GM18505 (cell line): ENCODE measurements around the gene IL2RA.
"Not testable (repeated sequence)": the region's sequence is repeated elsewhere in the genome, so short reads cannot be mapped to it uniquely, and the experiment has no call there.

ENCODE experiments used
- ATAC-seq: cut with Tn5 transposase; IDR thresholded peaks from one replicate; pipeline ENCODE4 v1.9.1; 2021; ENCODE audit not compliant: unreplicated experiment
- POLR2A ChIP-seq: IDR thresholded peaks from 4 replicates; pipeline ENCODE4 v1.6.1; 2011; ENCODE audit warnings: borderline replicate concordance; ENCODE audit not compliant: insufficient read depth, insufficient read length; ENCODE audit errors: extremely low read depth

The IL2RA gene

GRCh38 chr10:6072215-6072934 lies 10.2 kb upstream of the IL2RA start:
- peak; percentile 32 for ATAC-seq
- TF ChIP-seq POLR2A: no peak

DNA sequence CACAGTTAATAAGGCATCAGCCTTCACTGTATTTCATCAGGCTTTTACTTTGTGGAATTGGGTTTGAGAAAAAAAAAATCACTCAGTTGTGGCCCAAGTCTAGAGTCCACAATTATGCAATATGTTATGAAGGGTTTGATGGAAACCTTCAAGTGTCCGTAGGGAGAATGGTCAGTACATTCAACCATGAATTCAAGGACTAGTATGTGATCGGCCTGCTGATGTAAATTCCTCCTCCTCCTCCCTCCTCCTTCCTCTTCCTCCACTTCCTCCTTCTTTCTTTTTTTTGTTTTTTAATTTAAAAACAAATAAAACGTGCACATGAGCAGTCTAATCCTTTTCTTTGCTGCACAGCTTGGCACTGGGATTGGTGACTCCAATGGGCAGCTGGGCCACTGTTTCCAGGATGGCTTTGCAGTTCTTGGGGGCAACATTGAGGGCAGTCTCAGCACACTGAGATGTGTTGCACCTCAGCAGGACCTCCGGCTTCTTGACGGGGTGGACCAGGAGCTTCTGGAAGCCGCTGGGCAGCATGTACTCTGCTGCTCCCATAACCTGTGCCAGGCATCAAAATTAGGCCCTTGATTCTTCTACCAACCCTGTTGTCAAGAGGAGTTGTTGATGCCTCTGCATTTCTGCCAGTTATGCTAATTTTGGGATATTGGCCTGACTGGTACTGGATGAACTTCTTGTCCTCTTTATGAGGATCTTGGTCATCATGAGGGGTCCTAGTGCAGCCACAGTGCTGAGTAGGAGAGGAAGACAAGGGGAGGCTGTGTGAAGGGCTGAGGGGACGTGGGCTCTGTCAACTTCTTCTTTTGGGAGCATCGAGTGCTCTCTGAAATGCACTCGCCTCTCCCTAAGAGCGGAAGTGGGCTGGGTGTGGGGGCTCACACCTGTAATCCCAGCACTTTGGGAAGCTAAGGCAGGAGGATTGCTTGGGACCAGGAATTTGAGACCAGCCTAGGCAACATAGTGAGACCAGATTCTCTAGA lies 9.3 kb upstream of the IL2RA start:
- no peak for TF ChIP-seq POLR2A
- no peak for ATAC-seq

DNA sequence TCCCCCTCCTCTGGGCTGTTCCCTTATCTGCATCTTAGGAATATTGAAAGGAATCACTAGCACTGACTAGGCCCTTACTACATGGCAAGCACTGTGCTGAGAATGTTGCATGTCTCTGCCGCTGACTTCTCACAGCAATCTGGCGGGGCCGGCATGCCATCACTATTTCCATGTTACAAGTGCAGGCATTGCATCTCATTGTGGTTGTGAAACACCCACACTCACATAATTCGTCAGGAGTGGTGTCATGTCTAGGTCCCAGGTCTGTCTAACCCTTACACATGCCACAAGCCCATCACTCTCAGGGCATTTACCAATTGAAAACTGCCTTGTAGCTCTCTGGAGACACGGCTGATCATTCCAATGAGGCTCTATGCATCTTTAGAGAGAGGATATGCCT lies 8.5 kb upstream of the IL2RA start:
- ATAC-seq: no peak
- TF ChIP-seq POLR2A: no peak

DNA sequence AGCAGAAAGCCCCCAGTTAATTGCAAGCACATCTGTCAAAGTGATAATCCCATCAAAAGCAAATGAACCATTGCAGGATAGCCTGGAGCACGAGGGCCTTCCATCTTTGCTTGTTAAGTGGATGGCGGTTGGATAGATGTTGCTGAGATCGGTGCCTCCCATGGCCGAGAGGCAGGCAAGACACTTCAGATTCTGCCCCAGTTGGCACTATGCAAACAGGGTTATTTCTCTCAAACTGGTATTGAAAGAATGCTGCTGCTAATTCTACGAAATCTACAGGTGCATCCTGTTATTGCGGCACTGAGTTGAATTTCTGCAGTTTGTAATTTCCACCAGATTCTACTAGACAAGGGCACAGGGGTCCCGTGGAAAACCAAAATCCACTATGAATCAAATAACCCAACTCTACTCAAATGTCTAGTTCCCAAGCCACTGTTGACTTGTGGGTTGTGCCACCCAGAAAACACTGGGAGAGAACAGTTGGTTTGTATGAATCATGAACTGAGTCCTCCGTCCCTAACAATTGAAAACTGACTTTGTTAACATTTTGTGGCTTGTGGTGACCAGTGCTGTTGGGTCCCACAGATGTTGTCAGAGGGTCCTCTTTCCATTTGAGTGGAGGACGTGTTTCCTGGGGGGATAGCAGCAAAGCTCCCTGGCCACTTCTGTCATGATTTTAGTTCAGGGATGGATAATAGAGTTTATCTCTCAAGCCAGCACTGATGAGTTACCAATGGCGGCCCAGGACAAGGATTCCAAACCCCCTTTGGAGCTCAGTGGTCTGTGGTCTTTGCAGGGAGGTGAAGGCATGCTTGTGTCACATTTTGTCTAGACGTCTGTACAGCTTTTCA lies 7.1 kb upstream of the IL2RA start:
- no peak for TF ChIP-seq POLR2A
- no peak for ATAC-seq

DNA sequence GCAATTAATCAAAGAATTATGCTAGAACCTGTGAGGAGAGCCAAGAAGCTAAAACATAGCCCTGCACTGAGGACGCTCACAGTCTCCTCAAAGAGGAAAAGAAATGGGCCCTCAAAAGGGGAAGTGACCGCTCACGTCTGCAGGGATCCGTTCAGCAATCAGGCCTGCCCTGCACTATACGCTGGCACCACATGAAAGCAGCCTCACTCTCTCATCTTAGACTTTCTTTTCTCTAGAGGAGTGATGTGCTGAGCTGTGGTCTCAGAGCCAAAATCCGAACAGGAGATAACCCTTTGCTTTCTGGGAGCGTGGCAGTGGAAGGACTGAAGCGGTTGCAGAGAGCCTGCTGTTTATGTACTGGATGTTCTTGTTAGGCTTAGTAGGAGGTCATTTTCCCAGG lies 6.3 kb upstream of the IL2RA start:
- TF ChIP-seq POLR2A: no peak
- peak; percentile 54 for ATAC-seq

DNA sequence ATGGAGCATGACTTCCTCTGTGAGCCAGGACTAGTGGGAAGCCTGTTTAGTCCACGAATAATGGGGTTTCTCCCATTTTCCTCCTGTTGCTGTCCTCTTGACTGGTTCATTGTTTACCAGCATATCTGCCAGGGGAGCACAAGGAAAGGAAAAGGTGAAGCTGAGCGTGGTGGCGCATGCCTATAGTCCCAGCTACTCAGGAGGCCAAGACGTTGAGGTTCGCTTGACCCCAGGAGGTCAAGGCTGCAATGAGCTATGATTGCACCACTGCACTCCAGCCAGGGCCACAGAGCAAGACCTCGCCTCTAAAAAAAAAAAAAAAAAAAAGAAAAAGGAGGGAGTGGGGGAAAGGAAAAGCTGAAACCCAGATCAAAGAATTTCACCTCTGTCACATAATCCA lies 5.8 kb upstream of the IL2RA start:
- ATAC-seq: no peak
- no peak for TF ChIP-seq POLR2A

GRCh38 chr10:6067457-6067856 lies 5.3 kb upstream of the IL2RA start:
- no peak for ATAC-seq
- TF ChIP-seq POLR2A: no peak

DNA sequence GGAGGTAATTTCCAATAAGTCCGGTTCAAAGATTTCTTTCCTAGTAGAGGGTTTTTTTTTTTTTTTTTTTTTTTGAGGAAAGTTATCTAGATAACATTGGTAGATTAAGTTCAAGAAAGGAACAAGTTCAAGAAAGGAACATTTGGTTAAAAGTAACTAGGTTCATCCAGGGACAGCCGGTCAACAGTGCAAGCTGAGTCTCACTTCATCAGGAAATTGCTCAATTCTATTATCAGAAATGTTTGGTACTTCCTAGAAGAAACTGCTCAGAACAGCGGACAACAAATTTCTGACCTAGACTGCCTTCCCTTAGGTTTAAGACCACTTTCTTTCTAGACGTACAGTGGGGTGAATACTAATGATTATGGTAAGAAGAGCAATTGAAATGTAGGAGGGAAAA lies 3.7 kb upstream of the IL2RA start:
- no peak for ATAC-seq
- TF ChIP-seq POLR2A: no peak

DNA sequence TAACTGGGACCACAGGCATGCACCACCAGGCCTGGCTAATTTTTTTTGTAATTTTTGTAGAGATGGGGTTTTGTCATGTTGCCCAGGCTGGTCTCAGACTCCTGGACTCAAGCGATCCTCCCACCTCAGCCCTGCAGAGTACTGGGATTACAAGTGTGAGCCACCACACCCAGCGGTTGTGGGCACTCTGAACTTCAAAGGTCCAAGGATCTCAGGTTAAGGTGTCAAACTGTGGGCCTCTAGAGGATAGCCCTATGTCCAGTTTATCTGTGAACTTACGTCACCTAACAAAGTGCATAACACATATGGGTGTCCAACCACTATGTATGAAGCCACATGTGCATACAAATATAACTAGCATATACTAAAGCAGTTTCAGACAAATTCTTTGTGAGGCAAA lies 3.2 kb upstream of the IL2RA start:
- no peak for ATAC-seq
- no peak for TF ChIP-seq POLR2A

GRCh38 chr10:6064726-6065125 lies 2.6 kb upstream of the IL2RA start:
- not testable (repeated sequence) for ATAC-seq

- ATAC-seq: no peak
- TF ChIP-seq POLR2A: no peak
Observed at GRCh38 chr10:6064119-6064518, 2.0 kb upstream of the IL2RA start.

DNA sequence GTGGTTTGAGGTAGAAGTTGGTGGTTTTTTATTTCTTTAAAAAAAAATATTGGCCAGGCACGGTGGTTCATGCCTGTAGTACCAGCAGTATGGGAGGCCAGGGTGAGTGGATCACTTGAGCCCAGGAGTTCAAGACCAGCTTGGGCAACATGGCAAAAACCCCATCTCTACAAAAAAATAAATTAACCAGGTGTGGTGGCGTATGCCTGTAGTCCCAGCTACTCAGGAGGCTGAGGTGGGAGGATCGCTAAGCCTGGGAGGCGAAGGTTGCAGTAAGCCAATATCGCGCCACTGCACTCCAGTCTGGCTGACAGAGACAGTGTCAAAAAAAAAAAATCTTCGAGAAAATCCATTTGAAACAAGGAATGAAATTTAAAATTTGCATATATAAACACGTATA lies 1.1 kb downstream of the IL2RA start:
- no peak for TF ChIP-seq POLR2A
- no peak for ATAC-seq

DNA sequence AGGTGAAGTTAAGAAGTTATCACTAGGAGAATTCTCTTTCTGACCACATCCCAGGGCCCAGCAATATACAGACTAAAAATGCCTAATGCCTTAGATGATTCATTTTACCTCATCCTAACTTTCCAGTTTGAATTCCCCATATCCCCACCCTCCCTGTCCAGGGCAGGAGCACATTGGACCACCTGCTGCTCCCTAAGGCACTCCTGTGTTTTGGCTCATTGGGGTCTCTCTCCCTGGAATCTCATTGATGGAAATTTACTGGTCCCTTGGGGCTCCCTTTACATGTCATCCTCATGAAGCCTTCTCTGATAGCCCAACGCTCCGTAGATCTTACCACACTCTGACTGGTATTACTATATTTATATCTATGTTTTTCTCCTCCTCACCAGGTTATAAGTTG lies 2.7 kb downstream of the IL2RA start:
- no peak for TF ChIP-seq POLR2A
- no peak for ATAC-seq
